IMR-90 (cell line): ENCODE data around the gene HYAL3. TPM values are rescaled to one million over a fixed set of nuclear protein-coding genes. Genes with fewer than 3 reads are reported as not detected.

ENCODE experiments used
- ATAC-seq: fragments of 200-7000 bp; cut with Tn5 transposase; 2 replicates; pipeline ENCODE4 v1.9.1; 2020; ENCODE audit warnings: low read depth, mild to moderate bottlenecking, moderate library complexity
- BruUV-seq: library from RNA; stranded (reverse); fragments of 400-500 nt; replicated peaks from 2 replicates; lab custom pipeline; 2021; lab: Mats Ljungman, UMichigan
- CTCF ChIA-PET: fragments of 300-600 bp; formaldehyde crosslinking; extraction: SDS; loops from one replicate; lab custom pipeline; 2021; ENCODE audit warnings: antibody characterized with exemption; lab: Yijun Ruan, JAX
- POLR2A ChIA-PET: fragments of 300-600 bp; sonication (Branson Sonifier 250); formaldehyde crosslinking; loops from one replicate; lab custom pipeline; 2022; ENCODE audit warnings: antibody characterized with exemption; ENCODE audit not compliant: unreplicated experiment; lab: Charles Lee
- DNase-seq: peaks from one replicate; pipeline ENCODE4 v3.0.0; 2013
- H2AFZ ChIP-seq: replicated peaks from 2 replicates; pipeline ENCODE3; 2013; ENCODE audit warnings: low read length, mild to moderate bottlenecking; ENCODE audit not compliant: poor library complexity
- H2AK5ac ChIP-seq: 2 replicates; pipeline ENCODE4 v1.6.1; 2013; ENCODE audit warnings: low read depth, low read length, inconsistent platforms
- H2AK9ac ChIP-seq: replicated peaks from 2 replicates; pipeline ENCODE3; 2013; ENCODE audit warnings: mild to moderate bottlenecking, low read depth, low read length, moderate library complexity; ENCODE audit not compliant: poor library complexity
- H2BK120ac ChIP-seq: 2 replicates; pipeline ENCODE4 v1.6.1; 2013; ENCODE audit warnings: low read depth, low read length, inconsistent platforms
- H2BK15ac ChIP-seq: 3 replicates; pipeline ENCODE4 v1.6.1; 2013; ENCODE audit warnings: low read depth, low read length, inconsistent platforms
- H2BK20ac ChIP-seq: 2 replicates; pipeline ENCODE4 v1.6.1; 2013; ENCODE audit warnings: low read depth, mild to moderate bottlenecking, inconsistent platforms, low read length, moderate library complexity
- H2BK5ac ChIP-seq: 2 replicates; pipeline ENCODE4 v1.6.1; 2013; ENCODE audit warnings: mild to moderate bottlenecking, low read depth, low read length, inconsistent platforms; ENCODE audit not compliant: poor library complexity, severe bottlenecking
- H3K14ac ChIP-seq: replicated peaks from 2 replicates; pipeline ENCODE4 v1.6.1; 2013; ENCODE audit warnings: low read depth, low read length, inconsistent platforms
- H3K18ac ChIP-seq: 2 replicates; pipeline ENCODE4 v1.6.1; 2013; ENCODE audit warnings: low read depth, low read length, control low read depth
- H3K23ac ChIP-seq: 2 replicates; pipeline ENCODE4 v1.6.1; 2013; ENCODE audit warnings: low read depth, low read length, inconsistent platforms
- H3K27ac ChIP-seq: 2 replicates; pipeline ENCODE4 v1.5.1; 2013; ENCODE audit warnings: mild to moderate bottlenecking, control low read depth, low read length; ENCODE audit not compliant: insufficient read depth
- H3K27me3 ChIP-seq: 2 replicates; pipeline ENCODE4 v1.6.1; 2013; ENCODE audit warnings: low read length; ENCODE audit not compliant: control insufficient read depth, insufficient read depth
- H3K36me3 ChIP-seq: 2 replicates; pipeline ENCODE4 v1.6.1; 2013; ENCODE audit warnings: low read length, mixed read lengths; ENCODE audit not compliant: control insufficient read depth, insufficient read depth
- H3K4ac ChIP-seq: 2 replicates; pipeline ENCODE4 v1.6.1; 2013; ENCODE audit warnings: low read depth, low read length, inconsistent platforms
- H3K4me1 ChIP-seq: 2 replicates; pipeline ENCODE4 v1.6.1; 2013; ENCODE audit warnings: low read length, mixed read lengths; ENCODE audit not compliant: control insufficient read depth, insufficient read depth
- H3K4me2 ChIP-seq: 2 replicates; pipeline ENCODE4 v1.6.1; 2013; ENCODE audit warnings: low read depth, mild to moderate bottlenecking, control low read depth, low read length, moderate library complexity
- H3K4me3 ChIP-seq: 2 replicates; pipeline ENCODE4 v1.5.1; 2013; ENCODE audit warnings: low read depth, mild to moderate bottlenecking, control low read depth, low read length, moderate library complexity; ENCODE audit not compliant: insufficient read depth
- H3K56ac ChIP-seq: 2 replicates; pipeline ENCODE4 v1.6.1; 2013; ENCODE audit warnings: low read length, inconsistent platforms; ENCODE audit not compliant: insufficient read depth; ENCODE audit errors: extremely low read depth
- H3K79me1 ChIP-seq, 2 experiments: 2 replicates each; pipeline ENCODE4 v1.6.1; 2013; ENCODE audit warnings: low read length in 2 of 2, inconsistent platforms in 1 of 2, low read depth in 1 of 2
- H3K9ac ChIP-seq: 2 replicates; pipeline ENCODE4 v1.6.1; 2013; ENCODE audit warnings: low read depth, low read length, control low read depth
- H3K9me1 ChIP-seq: 2 replicates; pipeline ENCODE4 v1.6.1; 2013; ENCODE audit warnings: low read length, inconsistent platforms; ENCODE audit not compliant: insufficient read depth
- H3K9me3 ChIP-seq: 2 replicates; pipeline ENCODE4 v1.6.1; 2013; ENCODE audit warnings: low read length; ENCODE audit not compliant: control insufficient read depth, insufficient read depth
- H4K20me1 ChIP-seq: 2 replicates; pipeline ENCODE4 v1.6.1; 2013; ENCODE audit warnings: low read length, inconsistent platforms; ENCODE audit not compliant: insufficient read depth
- H4K5ac ChIP-seq: 2 replicates; pipeline ENCODE4 v1.6.1; 2013; ENCODE audit warnings: mild to moderate bottlenecking, low read depth, low read length, control low read depth
- H4K8ac ChIP-seq, 2 experiments: 2 replicates each; pipeline ENCODE4 v1.6.1; 2013; ENCODE audit warnings: low read depth in 2 of 2, low read length in 2 of 2, control low read depth in 1 of 2, inconsistent platforms in 1 of 2
- H4K91ac ChIP-seq: 2 replicates; pipeline ENCODE4 v1.6.1; 2013; ENCODE audit warnings: low read depth, low read length, inconsistent platforms; ENCODE audit not compliant: insufficient read depth
- BHLHE40 ChIP-seq: fragments of 150-350 bp; IDR thresholded peaks from 2 replicates; pipeline ENCODE4 v1.6.1; 2016; ENCODE audit warnings: mild to moderate bottlenecking, low read depth, low read length
- CEBPB ChIP-seq: IDR thresholded peaks from 2 replicates; pipeline ENCODE4 v1.6.1; 2012; ENCODE audit warnings: low read depth, low read length, improper control_type of control experiment
- ELK1 ChIP-seq: fragments of 150-350 bp; IDR thresholded peaks from 2 replicates; pipeline ENCODE4 v1.6.1; 2016; ENCODE audit warnings: low read depth, mild to moderate bottlenecking, low read length, moderate library complexity, borderline replicate concordance
- FOS ChIP-seq: fragments of 150-350 bp; IDR thresholded peaks from 2 replicates; pipeline ENCODE4 v1.6.1; 2016; ENCODE audit warnings: low read depth, low read length
- MAFK ChIP-seq: IDR thresholded peaks from 2 replicates; pipeline ENCODE4 v1.6.1; 2012; ENCODE audit warnings: low read depth, low read length, improper control_type of control experiment
- MAZ ChIP-seq: IDR thresholded peaks from 2 replicates; pipeline ENCODE4 v1.6.1; 2012; ENCODE audit warnings: low read depth, mild to moderate bottlenecking, low read length, improper control_type of control experiment, moderate library complexity, borderline replicate concordance
- MXI1 ChIP-seq: IDR thresholded peaks from 2 replicates; pipeline ENCODE4 v1.6.1; 2012; ENCODE audit warnings: low read depth, mild to moderate bottlenecking, low read length, moderate library complexity, borderline replicate concordance
- RAD21 ChIP-seq: IDR thresholded peaks from 2 replicates; pipeline ENCODE4 v1.6.1; 2012; ENCODE audit warnings: low read length, improper control_type of control experiment
- RCOR1 ChIP-seq: IDR thresholded peaks from 2 replicates; pipeline ENCODE4 v1.6.1; 2012; ENCODE audit warnings: mild to moderate bottlenecking, low read length, improper control_type of control experiment; ENCODE audit not compliant: insufficient replicate concordance
- RFX5 ChIP-seq: IDR thresholded peaks from 2 replicates; pipeline ENCODE4 v1.8.0; 2012; ENCODE audit warnings: low read depth, mild to moderate bottlenecking, low read length, moderate library complexity
- SMC3 ChIP-seq: fragments of 150-350 bp; IDR thresholded peaks from 2 replicates; pipeline ENCODE4 v1.6.1; 2016; ENCODE audit warnings: low read depth, mild to moderate bottlenecking, antibody characterized with exemption, low read length, moderate library complexity
- WGBS, 2 experiments: methylation state at CpG; one replicate each; pipeline versions ENCODE4 v1.1.5 to v1.1.7; 2013; ENCODE audit warnings: missing lambda C conversion rate in 2 of 2; ENCODE audit not compliant: insufficient read length in 1 of 2; ENCODE audit errors: extremely low coverage in 2 of 2; 5-methylcytosine and 5-hydroxymethylcytosine counted together
- dilution Hi-C: fragments of 300-500 bp; cut with HindIII; formaldehyde crosslinking; loops from one replicate; pipeline ENCODE4 v1.14.3; 2018; ENCODE audit warnings: low sequenced_read_pairs; ENCODE audit not compliant: unreplicated experiment
- in situ Hi-C: fragments of 300-500 bp; cut with MboI; formaldehyde crosslinking; loops from 3 replicates; pipeline ENCODE4 v1.14.3; 2019; ENCODE audit warnings: low sequenced_read_pairs, inconsistent platforms, mixed read lengths
- intact Hi-C: fragments of 100-400 bp; cut with micrococcal nuclease; formaldehyde crosslinking; loops from 2 replicates; pipeline ENCODE4 v1.10.0; 2022
- polyA plus RNA-seq, 3 experiments: library from polyadenylated mRNA; depleted of rRNA; stranded (reverse); fragments of >200 nt; gene quantifications; 2 replicates each; pipeline ENCODE4 v1.2.3, GENCODE V29; 2012; ENCODE audit warnings: low replicate concordance in 1 of 3
- total RNA-seq: library from RNA; depleted of rRNA; stranded (reverse); fragments of >200 nt; gene quantifications from 2 replicates; pipeline ENCODE4 v1.2.3, GENCODE V29; 2012
- TF ChIP-seq, protein P1 (sequence below): fragments of 150-350 bp; IDR thresholded peaks from 2 replicates; pipeline ENCODE4 v1.6.1; 2017; ENCODE audit warnings: mild to moderate bottlenecking, antibody characterized with exemption, low read length, low read depth
- TF ChIP-seq, protein P2 (sequence below): conservative IDR thresholded peaks from 2 replicates; pipeline ENCODE4 v1.5.1; 2012; ENCODE audit warnings: mild to moderate bottlenecking, low read depth, low read length, improper control_type of control experiment

The HYAL3 gene
- total and polyA plus RNA-seq, 2 of the 4 experiments (the other 2 are of a cell fraction), result 2.7 to 5.7 TPM

GRCh38 chr3:50317300-50317699 lies 18.1 kb upstream of the HYAL3 start:
- H2AK9ac ChIP-seq, result peak overlapping the region; percentile 68
- ChIA-PET POLR2A (no interaction called here), CTCF (no interaction called here)
- H3K9me1 ChIP-seq, result peaks cover 23% of the 10 kb centered on the region
- H2BK20ac ChIP-seq, result no peak overlapping the region
- no TSS peak for BruUV-seq
- H2BK120ac ChIP-seq, result no peak overlapping the region
- H3K18ac ChIP-seq, result no peak overlapping the region
- dilution Hi-C loops (no loop called here), in situ Hi-C loops (no loop called here), intact Hi-C loops (no loop called here)
- DNase-seq (no peak), ATAC-seq (no peak)
- H2AK5ac ChIP-seq, result peak overlapping the region; percentile 5; the same call in 1 of the 2 replicates
- H2BK5ac ChIP-seq, result no peak overlapping the region
- no peak overlapping the region for H3K14ac ChIP-seq
- H2BK15ac ChIP-seq, result no peak overlapping the region
- no peak overlapping the region for H4K8ac ChIP-seq
- peaks cover 38% of the 10 kb centered on the region for H3K36me3 ChIP-seq
- H3K4me3 ChIP-seq, result no peak overlapping the region
- H4K20me1 ChIP-seq, result 0 out of 2 replicates have a peak, but pooled peaks cover 18% of the 10 kb centered on the region
- no peaks in the 10 kb centered on the region for H3K27me3 ChIP-seq
- no peak overlapping the region; the same call in 1 of the 2 replicates for H3K4ac ChIP-seq
- no peak overlapping the region for H3K23ac ChIP-seq
- peaks cover 22% of the 10 kb centered on the region for H3K4me1 ChIP-seq
- H3K9ac ChIP-seq, result no peak overlapping the region
- no peak overlapping the region for H3K4me2 ChIP-seq
- no peak overlapping the region for H2AFZ ChIP-seq
- H3K56ac ChIP-seq, result no peak overlapping the region
- H4K5ac ChIP-seq, result no peak overlapping the region
- H3K27ac ChIP-seq, result no peak overlapping the region
- no peak overlapping the region for H4K91ac ChIP-seq
- TF ChIP-seq SMC3 (no peak), FOS (no peak), BHLHE40 (no peak), MAZ (no peak), MXI1 (no peak), ELK1 (no peak), CEBPB (no peak), RFX5 (no peak), RCOR1 (no peak), RAD21 (no peak), MAFK (no peak)
- TF ChIP-seq, protein P1, sequence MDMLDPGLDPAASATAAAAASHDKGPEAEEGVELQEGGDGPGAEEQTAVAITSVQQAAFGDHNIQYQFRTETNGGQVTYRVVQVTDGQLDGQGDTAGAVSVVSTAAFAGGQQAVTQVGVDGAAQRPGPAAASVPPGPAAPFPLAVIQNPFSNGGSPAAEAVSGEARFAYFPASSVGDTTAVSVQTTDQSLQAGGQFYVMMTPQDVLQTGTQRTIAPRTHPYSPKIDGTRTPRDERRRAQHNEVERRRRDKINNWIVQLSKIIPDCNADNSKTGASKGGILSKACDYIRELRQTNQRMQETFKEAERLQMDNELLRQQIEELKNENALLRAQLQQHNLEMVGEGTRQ, result no peak
- TF ChIP-seq, protein P2, sequence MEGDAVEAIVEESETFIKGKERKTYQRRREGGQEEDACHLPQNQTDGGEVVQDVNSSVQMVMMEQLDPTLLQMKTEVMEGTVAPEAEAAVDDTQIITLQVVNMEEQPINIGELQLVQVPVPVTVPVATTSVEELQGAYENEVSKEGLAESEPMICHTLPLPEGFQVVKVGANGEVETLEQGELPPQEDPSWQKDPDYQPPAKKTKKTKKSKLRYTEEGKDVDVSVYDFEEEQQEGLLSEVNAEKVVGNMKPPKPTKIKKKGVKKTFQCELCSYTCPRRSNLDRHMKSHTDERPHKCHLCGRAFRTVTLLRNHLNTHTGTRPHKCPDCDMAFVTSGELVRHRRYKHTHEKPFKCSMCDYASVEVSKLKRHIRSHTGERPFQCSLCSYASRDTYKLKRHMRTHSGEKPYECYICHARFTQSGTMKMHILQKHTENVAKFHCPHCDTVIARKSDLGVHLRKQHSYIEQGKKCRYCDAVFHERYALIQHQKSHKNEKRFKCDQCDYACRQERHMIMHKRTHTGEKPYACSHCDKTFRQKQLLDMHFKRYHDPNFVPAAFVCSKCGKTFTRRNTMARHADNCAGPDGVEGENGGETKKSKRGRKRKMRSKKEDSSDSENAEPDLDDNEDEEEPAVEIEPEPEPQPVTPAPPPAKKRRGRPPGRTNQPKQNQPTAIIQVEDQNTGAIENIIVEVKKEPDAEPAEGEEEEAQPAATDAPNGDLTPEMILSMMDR, result no peak
- peaks cover 29 to 56% of the 10 kb centered on the region in 2 experiments for H3K79me1 ChIP-seq
- no peaks in the 10 kb centered on the region for H3K9me3 ChIP-seq
- no CpG with 5 or more reads among the region's 6 CpGs for WGBS, 2 experiments
